SU-DHL-6 (cell line): Measurements from ENCODE around the gene IMP3.

Source experiments
- EZH2phosphoT487 ChIP-seq: fragments of 200-600 bp; sonication (generic), shearing (Covaris generic); conservative IDR thresholded peaks from 2 replicates; pipeline ENCODE4 v1.6.1; 2018; ENCODE audit warnings: mild to moderate bottlenecking, antibody characterized with exemption, low read length, moderate library complexity, mixed read lengths
- TF ChIP-seq, protein P1 (sequence below): fragments of 200-600 bp; sonication (generic); IDR thresholded peaks from one replicate; pipeline ENCODE4 v1.5.1; 2017; ENCODE audit warnings: antibody characterized with exemption, mild to moderate bottlenecking, low read length, moderate library complexity; ENCODE audit not compliant: insufficient read depth, poor library complexity, severe bottlenecking

DNA sequence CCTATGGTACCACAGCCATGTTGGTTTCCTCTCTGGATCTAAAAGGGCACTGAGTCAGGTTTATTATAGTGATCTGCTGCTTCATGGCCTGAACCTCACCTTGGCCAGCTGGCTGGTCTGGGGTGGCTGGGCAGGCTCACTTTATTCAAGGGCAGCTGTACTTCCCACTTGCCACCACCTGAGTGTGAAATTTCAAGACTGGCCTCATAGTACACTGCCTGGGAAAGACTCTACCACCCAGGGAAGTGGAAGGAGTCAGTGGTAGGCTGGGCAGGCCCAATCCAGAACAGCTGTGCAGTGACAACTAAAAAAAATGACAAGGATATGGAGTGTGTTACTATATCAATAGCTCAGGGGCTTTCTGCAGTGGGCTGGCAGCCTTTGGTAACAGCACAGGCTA, 23.3 kb downstream of the IMP3 start:
- TF ChIP-seq, protein P1, sequence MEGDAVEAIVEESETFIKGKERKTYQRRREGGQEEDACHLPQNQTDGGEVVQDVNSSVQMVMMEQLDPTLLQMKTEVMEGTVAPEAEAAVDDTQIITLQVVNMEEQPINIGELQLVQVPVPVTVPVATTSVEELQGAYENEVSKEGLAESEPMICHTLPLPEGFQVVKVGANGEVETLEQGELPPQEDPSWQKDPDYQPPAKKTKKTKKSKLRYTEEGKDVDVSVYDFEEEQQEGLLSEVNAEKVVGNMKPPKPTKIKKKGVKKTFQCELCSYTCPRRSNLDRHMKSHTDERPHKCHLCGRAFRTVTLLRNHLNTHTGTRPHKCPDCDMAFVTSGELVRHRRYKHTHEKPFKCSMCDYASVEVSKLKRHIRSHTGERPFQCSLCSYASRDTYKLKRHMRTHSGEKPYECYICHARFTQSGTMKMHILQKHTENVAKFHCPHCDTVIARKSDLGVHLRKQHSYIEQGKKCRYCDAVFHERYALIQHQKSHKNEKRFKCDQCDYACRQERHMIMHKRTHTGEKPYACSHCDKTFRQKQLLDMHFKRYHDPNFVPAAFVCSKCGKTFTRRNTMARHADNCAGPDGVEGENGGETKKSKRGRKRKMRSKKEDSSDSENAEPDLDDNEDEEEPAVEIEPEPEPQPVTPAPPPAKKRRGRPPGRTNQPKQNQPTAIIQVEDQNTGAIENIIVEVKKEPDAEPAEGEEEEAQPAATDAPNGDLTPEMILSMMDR, result no peak
- no peak for TF ChIP-seq EZH2phosphoT487
